ENCODE results near the gene OR1J2. TPM values are rescaled to one million over a fixed set of nuclear protein-coding genes. Genes with fewer than 3 reads are reported as not detected.

The OR1J2 gene
- total RNA-seq, 2 donors from 2014 or later, result not detected

DNA sequence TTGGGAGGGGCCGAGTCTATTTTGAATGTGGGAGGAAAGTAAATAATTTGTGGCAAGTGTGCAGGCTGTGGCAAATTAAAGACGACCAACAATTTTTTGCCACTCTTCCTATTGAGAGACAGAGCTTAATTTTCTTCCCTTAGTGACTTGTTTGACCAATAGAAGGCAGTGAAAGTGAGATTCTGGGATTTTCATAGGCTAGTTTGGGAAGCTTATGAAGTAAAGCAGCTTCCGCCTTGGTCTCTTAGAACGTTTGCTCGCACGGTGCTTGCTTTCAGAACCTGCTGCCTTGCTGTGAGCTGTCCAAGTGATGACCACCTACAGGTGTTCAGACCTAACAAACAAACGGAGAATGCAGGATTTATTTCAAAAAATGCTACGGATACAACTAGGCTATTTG, 35.6 kb downstream of the OR1J2 start:
- intact Hi-C loops (cut with DNase I), result no loop called here
- H3K36me3 ChIP-seq, result no peaks in the 10 kb centered on the region
- TF ChIP-seq POLR2AphosphoS5 (IDR thresholded peaks at IDR 0.05), result no peak
- TF ChIP-seq, protein P1, sequence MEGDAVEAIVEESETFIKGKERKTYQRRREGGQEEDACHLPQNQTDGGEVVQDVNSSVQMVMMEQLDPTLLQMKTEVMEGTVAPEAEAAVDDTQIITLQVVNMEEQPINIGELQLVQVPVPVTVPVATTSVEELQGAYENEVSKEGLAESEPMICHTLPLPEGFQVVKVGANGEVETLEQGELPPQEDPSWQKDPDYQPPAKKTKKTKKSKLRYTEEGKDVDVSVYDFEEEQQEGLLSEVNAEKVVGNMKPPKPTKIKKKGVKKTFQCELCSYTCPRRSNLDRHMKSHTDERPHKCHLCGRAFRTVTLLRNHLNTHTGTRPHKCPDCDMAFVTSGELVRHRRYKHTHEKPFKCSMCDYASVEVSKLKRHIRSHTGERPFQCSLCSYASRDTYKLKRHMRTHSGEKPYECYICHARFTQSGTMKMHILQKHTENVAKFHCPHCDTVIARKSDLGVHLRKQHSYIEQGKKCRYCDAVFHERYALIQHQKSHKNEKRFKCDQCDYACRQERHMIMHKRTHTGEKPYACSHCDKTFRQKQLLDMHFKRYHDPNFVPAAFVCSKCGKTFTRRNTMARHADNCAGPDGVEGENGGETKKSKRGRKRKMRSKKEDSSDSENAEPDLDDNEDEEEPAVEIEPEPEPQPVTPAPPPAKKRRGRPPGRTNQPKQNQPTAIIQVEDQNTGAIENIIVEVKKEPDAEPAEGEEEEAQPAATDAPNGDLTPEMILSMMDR (IDR thresholded peaks at IDR 0.05), result no peak
- TF ChIP-seq POLR2A (IDR thresholded peaks at IDR 0.05), result no peak

DNA sequence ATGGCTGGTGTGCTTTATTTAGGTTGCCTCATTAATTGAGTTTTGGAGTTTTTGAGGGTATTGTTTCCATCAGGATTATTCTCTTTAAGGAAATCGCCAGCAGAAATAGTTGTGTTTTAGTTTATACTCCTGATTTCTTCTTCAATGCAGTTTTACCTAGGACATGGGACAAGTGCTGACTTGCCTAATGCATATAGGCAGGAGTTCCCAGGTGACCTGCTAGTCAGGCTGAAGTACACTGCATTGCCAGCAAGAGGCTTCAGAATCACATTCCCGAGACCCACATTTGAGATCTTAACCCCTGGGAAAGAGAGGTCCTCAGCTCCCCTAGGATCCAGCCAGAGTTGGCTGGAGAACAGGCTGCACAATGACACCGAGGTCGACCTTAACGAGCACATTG, 40.8 kb downstream of the OR1J2 start:
- Histone ChIP-seq H3K27ac (no peak overlapping the region), H3K4me1 (replicated peaks) (no peaks in the 10 kb centered on the region), H3K4me3 (no peak overlapping the region), H3K9me3 (no peaks in the 10 kb centered on the region), H3K27me3 (replicated peaks; ENCODE audit: insufficient read depth) (no peaks in the 10 kb centered on the region), H3K36me3 (no peaks in the 10 kb centered on the region)
- 53% methylated on average over 5 of the region's 5 CpGs for WGBS
- intact Hi-C loops (cut with DNase I), result no loop called here
- no peak for DNase-seq (ENCODE audit: low spot score)
- TF ChIP-seq POLR2AphosphoS5 (IDR thresholded peaks at IDR 0.05) (no peak), POLR2A (IDR thresholded peaks at IDR 0.05) (no peak)
- TF ChIP-seq, protein P1 (IDR thresholded peaks at IDR 0.05), result no peak

More for the DNA sequence above, 35.6 kb downstream of the OR1J2 start:
- Histone ChIP-seq H3K4me3 (no peak overlapping the region), H3K27me3 (replicated peaks; ENCODE audit: insufficient read depth) (no peaks in the 10 kb centered on the region), H3K27ac (no peak overlapping the region), H3K4me1 (replicated peaks) (no peaks in the 10 kb centered on the region), H3K9me3 (no peaks in the 10 kb centered on the region)
- 52% methylated on average over 8 of the region's 8 CpGs for WGBS
- DNase-seq (ENCODE audit: low spot score), result no peak

DNA sequence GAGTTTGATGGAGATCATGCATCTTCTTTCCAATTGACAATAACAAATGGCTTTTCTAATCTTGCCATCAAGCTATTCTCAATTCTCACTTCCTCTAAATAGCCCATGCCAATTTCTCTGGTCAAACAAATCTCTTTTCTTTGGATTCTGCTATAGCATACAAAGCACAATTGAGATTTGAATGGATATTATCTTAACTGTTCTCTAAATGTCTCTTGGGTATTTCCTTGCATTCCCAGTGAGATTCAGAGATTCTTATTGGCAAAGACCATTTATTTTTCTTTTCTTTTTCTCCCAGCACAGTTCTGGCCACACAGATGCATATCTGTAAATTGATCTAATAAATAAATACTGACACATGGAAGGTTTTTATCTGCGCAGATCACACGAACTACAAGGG, 42.2 kb downstream of the OR1J2 start, which contains the start of gene OR1N2:
OR1N2 (plus strand) TSS at position 301 of the 400 bp plus-strand sequence. CDS start 100 bp downstream, outside the sequence.
- no peaks in the 10 kb centered on the region for H3K36me3 ChIP-seq
- DNase-seq (ENCODE audit: low spot score), result no peak
- TF ChIP-seq POLR2A (IDR thresholded peaks at IDR 0.05) (no peak), POLR2AphosphoS5 (IDR thresholded peaks at IDR 0.05) (no peak)
- TF ChIP-seq, protein P1 (IDR thresholded peaks at IDR 0.05), result no peak
- H3K4me3 ChIP-seq, result no peak within 1 kb of the TSS
- no peaks in the 10 kb centered on the region for H3K9me3 ChIP-seq
- H3K4me1 ChIP-seq (replicated peaks), result no peaks in the 10 kb centered on the region
- H3K27me3 ChIP-seq (replicated peaks; ENCODE audit: insufficient read depth), result no peaks in the 10 kb centered on the region
- H3K27ac ChIP-seq, result no peak within 1 kb of the TSS
- intact Hi-C loops (cut with DNase I), result no loop called here
- WGBS, result 35% methylated on average over 2 of the region's 2 CpGs

Other genes with a start within 250 kb of the OR1J2 start
- 10 to 100 TPM in 1 of 2 donors, 1 to 10 TPM in 1; 8.8 to 20.3 TPM for gene RBM18, start 246.0 kb upstream of the OR1J2 start, total RNA-seq
- 10 to 100 TPM; 21.1 to 35.4 TPM for gene MRRF, start 245.9 kb upstream of the OR1J2 start, total RNA-seq
- 1 to 10 TPM; 4.6 to 6.2 TPM for gene PTGS1, start 139.8 kb upstream of the OR1J2 start, total RNA-seq
- gene OR1J1, start 32.9 kb upstream of the OR1J2 start, total RNA-seq, result not detected
- gene OR1J4, start 8.3 kb downstream of the OR1J2 start, total RNA-seq, result under 1 TPM; 0.23 to 0.91 TPM
- gene OR1N1, start 16.5 kb downstream of the OR1J2 start, total RNA-seq, result not detected
- not detected for gene OR1N2, start 42.3 kb downstream of the OR1J2 start, total RNA-seq
- gene OR1L8, start 72.6 kb downstream of the OR1J2 start, total RNA-seq, result under 1 TPM in 1 of 2 donors, not detected in 1; 0.14 TPM
- not detected for gene OR1Q1, start 103.9 kb downstream of the OR1J2 start, total RNA-seq
- gene OR1B1, start 146.8 kb downstream of the OR1J2 start, total RNA-seq, result not detected
- gene OR1L1, start 150.9 kb downstream of the OR1J2 start, total RNA-seq, result not detected
- gene OR1L3, start 164.3 kb downstream of the OR1J2 start, total RNA-seq, result not detected
- gene OR1L4, start 213.2 kb downstream of the OR1J2 start, total RNA-seq, result under 1 TPM in 1 of 2 donors, not detected in 1; 0.68 TPM
- gene OR1L6, start 231.5 kb downstream of the OR1J2 start, total RNA-seq, result not detected

Measured in prostate gland (tissue), 2 donors.